Cardiac fibroblast (primary cell): ENCODE results near the gene DLG5.

Experiments used
- DNase-seq, 2 donors: peaks; one replicate each; pipeline versions ENCODE4 v3.0.0 to v3.0.0-alpha.2; 2010; ENCODE audit warnings: low read depth in 2 of 2
- H3K4me3 ChIP-seq, 2 donors: replicated peaks in 1 of 2; 1 replicate in 1 of 2; 2 replicates in 1 of 2; pipeline ENCODE4 v1.5.1; 2011; ENCODE audit warnings: low read depth in 2 of 2, low read length in 2 of 2, mild to moderate bottlenecking in 2 of 2, moderate library complexity in 1 of 2
- CTCF ChIP-seq: IDR thresholded peaks from one replicate; pipeline ENCODE4 v1.5.1; 2011; ENCODE audit warnings: low read depth, mild to moderate bottlenecking, low read length, inconsistent platforms

DLG5 gene

GRCh38 chr10:77925410-77925794 lies 1.2 kb downstream of the DLG5 start:
- peak overlapping the region; percentile 71 to 90 for H3K4me3 ChIP-seq
- peak; percentile 48 for DNase-seq
- no peak for TF ChIP-seq CTCF

- no peak for DNase-seq
- H3K4me3 ChIP-seq = no peak overlapping the region
- TF ChIP-seq CTCF = no peak
These were observed 3.9 kb downstream of the DLG5 start for GRCh38 chr10:77922566-77923179.

DNA sequence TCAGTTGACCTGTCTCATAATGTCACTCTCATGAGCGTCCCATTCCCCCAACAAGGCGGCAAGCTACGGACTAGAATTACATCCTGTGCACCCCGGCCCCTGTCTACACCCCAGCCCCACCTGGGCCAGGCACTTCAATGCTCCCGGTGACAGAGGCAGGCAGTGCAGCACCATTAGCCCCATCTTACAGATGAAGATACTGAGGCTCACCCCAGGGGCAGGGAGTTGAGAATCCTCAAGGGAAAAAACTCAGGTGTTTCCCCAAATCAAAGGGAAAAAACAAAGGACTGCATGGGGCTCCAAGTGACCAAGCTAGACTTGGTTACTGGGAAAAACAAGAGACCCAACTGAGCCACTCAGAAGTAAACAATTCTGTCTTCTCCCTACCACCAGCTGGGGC lies 4.5 kb downstream of the DLG5 start:
- no peak for DNase-seq
- TF ChIP-seq CTCF = no peak
- no peak overlapping the region for H3K4me3 ChIP-seq

DNA sequence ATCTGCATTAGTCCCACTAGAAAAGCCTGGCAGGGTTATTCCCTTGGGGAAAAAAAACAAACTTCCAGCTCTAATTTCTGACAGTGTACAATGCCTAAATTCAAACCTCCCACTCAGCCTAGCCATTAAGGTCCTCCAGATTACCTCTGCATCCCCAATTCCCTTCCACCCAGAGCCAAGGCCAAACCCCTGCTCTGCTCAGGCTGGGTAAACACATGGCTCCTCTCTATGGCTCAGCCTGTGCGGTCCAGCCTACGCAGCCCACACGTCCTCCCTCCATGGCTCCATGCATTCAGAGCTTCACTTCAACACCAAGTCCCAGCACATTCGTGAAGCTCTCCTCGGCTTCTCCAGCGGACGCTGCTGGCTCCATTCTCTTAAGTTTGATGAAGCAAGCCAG lies 5.2 kb downstream of the DLG5 start:
- no peak for TF ChIP-seq CTCF
- no peak overlapping the region for H3K4me3 ChIP-seq
- no peak for DNase-seq

DNA sequence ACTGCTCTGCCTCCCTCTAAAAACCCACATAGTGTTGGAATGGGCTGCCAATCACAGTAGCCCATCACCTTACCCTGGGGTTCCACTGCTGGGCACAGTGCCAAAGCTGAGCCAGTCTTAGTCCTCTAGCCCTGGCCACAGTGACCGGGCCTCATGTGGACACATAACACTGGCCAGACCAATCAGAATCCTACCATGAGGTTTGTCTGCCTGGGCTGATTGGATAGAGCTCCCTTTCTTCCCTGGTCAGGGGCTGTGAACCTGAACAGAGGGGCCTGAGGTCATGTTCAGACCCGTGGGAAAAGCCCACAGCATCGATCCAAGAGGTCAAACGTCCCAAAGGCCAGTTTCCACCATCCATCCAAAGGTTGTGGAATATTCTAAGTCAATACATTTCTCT lies 6.1 kb downstream of the DLG5 start:
- H3K4me3 ChIP-seq = no peak overlapping the region
- TF ChIP-seq CTCF = no peak

GRCh38 chr10:77919713-77920108 lies 6.8 kb downstream of the DLG5 start:
- no peak for TF ChIP-seq CTCF
- DNase-seq = peak in 1 of 2 donors; percentile 76
- no peak overlapping the region for H3K4me3 ChIP-seq

More for the DNA sequence above, 6.1 kb downstream of the DLG5 start:
- no peak for DNase-seq
